Sigmoid colon (tissue), 7 donors: Measurements from ENCODE around the gene GNL1. TPM values are rescaled to one million over a fixed set of nuclear protein-coding genes. Genes with fewer than 3 reads are reported as not detected.

ENCODE experiments used
- DNase-seq: peaks from one replicate; pipeline ENCODE4 v3.0.0-alpha.2; 2019
- H3K27ac ChIP-seq, 4 donors: fragments of 200-600 bp; sonication (generic); one replicate each; pipeline ENCODE4 v1.5.1; 2016 to 2019; ENCODE audit warnings: mild to moderate bottlenecking in 1 of 4
- H3K27me3 ChIP-seq, 3 donors: fragments of 200-600 bp; sonication (generic); one replicate each; pipeline ENCODE4 v1.5.1; 2019; ENCODE audit warnings: mild to moderate bottlenecking in 1 of 3
- H3K36me3 ChIP-seq, 4 donors: fragments of 200-600 bp; sonication (generic); one replicate each; pipeline ENCODE4 v1.5.1; 2016 to 2019
- H3K4me1 ChIP-seq, 4 donors: fragments of 200-600 bp; sonication (generic); one replicate each; pipeline ENCODE4 v1.5.1; 2017 to 2019
- H3K4me3 ChIP-seq, 4 donors: fragments of 200-600 bp; sonication (generic); one replicate each; pipeline ENCODE4 v1.5.1; 2017 to 2019; ENCODE audit warnings: mild to moderate bottlenecking in 2 of 4, moderate library complexity in 1 of 4
- H3K9me3 ChIP-seq, 4 donors: fragments of 200-600 bp in 3 of 4; sonication (generic) in 3 of 4; one replicate each; pipeline versions ENCODE4 v1.5.1 to v1.6.1; 2013 to 2019
- CTCF ChIP-seq, 4 experiments: fragments of 450-650 bp in 3 of 4; fragments of 200-600 bp in 1 of 4; IDR thresholded peaks; one replicate each; pipeline ENCODE4 v1.5.1; 2016 to 2019; ENCODE audit warnings: antibody characterized with exemption in 4 of 4, mild to moderate bottlenecking in 3 of 4, moderate library complexity in 2 of 4
- EP300 ChIP-seq, 4 donors: sonication (generic); formaldehyde crosslinking; IDR thresholded peaks; one replicate each; pipeline ENCODE4 v1.6.1; 2017; ENCODE audit warnings: antibody characterized with exemption in 4 of 4
- POLR2A ChIP-seq, 2 donors: fragments of 450-650 bp; IDR thresholded peaks; one replicate each; pipeline ENCODE4 v1.6.1; 2016; ENCODE audit warnings: antibody characterized with exemption in 2 of 2, mild to moderate bottlenecking in 2 of 2, moderate library complexity in 2 of 2
- POLR2AphosphoS5 ChIP-seq, 4 donors: sonication (generic); formaldehyde crosslinking; IDR thresholded peaks; one replicate each; pipeline ENCODE4 v1.6.1; 2017; ENCODE audit warnings: antibody characterized with exemption in 4 of 4
- WGBS, 2 donors: extraction: QIAGEN DNeasy Blood & Tissue Kit; methylation state at CpG; one replicate each; pipeline ENCODE4 v1.1.7; 2013; 5-methylcytosine and 5-hydroxymethylcytosine counted together
- intact Hi-C: fragments of 100-400 bp; cut with DNase I; formaldehyde crosslinking; loops from one replicate; pipeline ENCODE4 v1.15.1; 2023
- polyA plus RNA-seq, 3 donors: library from polyadenylated mRNA; stranded (reverse); fragments of 200-250 nt; gene quantifications; one replicate each; pipeline ENCODE4 v1.2.3, GENCODE V29; 2013
- total RNA-seq, 4 donors: library from RNA; depleted of rRNA; stranded (reverse); fragments of >200 nt; gene quantifications; one replicate each; pipeline ENCODE4 v1.1.0, GENCODE V29; 2016
- donor health status: healthy with polysubstance abuse.
- donor health status: Bipolar disorder and iron deficiency.
- donor health status: healthy.

Gene GNL1
- total and polyA plus RNA-seq, 7 donors = 27.7 to 50.6 (median 35.7) TPM

GRCh38 chr6:30589754-30590358 is 33.6 kb upstream of the GNL1 start:
- Histone ChIP-seq H3K27me3 (no peaks in the 10 kb centered on the region), H3K27ac (no peak overlapping the region), H3K9me3 (no peaks in the 10 kb centered on the region), H3K4me3 (no peak overlapping the region), H3K4me1 (no peaks in the 10 kb centered on the region), H3K36me3 (peaks cover 39 to 91% (median 64%) of the 10 kb centered on the region in 4 donors)
- TF ChIP-seq POLR2A (IDR thresholded peaks at IDR 0.05) (no peak), POLR2AphosphoS5 (IDR thresholded peaks at IDR 0.05) (no peak)
- intact Hi-C loops = no loop called here
- WGBS, 2 donors = 93 to 95% methylated on average over 15 of the region's 15 CpGs
- DNase-seq = no peak

- Histone ChIP-seq H3K4me3 (no peak overlapping the region), H3K27me3 (no peaks in the 10 kb centered on the region), H3K9me3 (no peaks in the 10 kb centered on the region), H3K27ac (no peak overlapping the region), H3K36me3 (peaks cover 60 to 100% (median 91%) of the 10 kb centered on the region in 4 donors), H3K4me1 (no peaks in the 10 kb centered on the region)
- DNase-seq = no peak
- intact Hi-C loops = no loop called here
- 83 to 93% methylated on average over 5 of the region's 5 CpGs for WGBS, 2 donors
- no peak for TF ChIP-seq CTCF (IDR thresholded peaks at IDR 0.05)
- TF ChIP-seq EP300 (IDR thresholded peaks at IDR 0.05) = no peak
- TF ChIP-seq POLR2AphosphoS5 (IDR thresholded peaks at IDR 0.05) = no peak
Observed at GRCh38 chr6:30583921-30584320, 27.6 kb upstream of the GNL1 start.

GRCh38 chr6:30578051-30578450 is 21.8 kb upstream of the GNL1 start:
- no peak for DNase-seq
- TF ChIP-seq POLR2A (IDR thresholded peaks at IDR 0.05) = no peak
- no peak for TF ChIP-seq CTCF (IDR thresholded peaks at IDR 0.05)
- TF ChIP-seq EP300 (IDR thresholded peaks at IDR 0.05) = no peak
- TF ChIP-seq POLR2AphosphoS5 (IDR thresholded peaks at IDR 0.05) = no peak

GRCh38 chr6:30573113-30573512 is 16.8 kb upstream of the GNL1 start:
- WGBS, 2 donors = 61 to 66% methylated on average over 4 of the region's 4 CpGs
- no peak for DNase-seq
- no peak for TF ChIP-seq EP300 (IDR thresholded peaks at IDR 0.05)
- no peak for TF ChIP-seq POLR2A (IDR thresholded peaks at IDR 0.05)
- TF ChIP-seq CTCF (IDR thresholded peaks at IDR 0.05) = no peak
- H3K4me1 ChIP-seq = peaks cover 0 to 38% (median 30%) of the 10 kb centered on the region in 4 donors
- no peaks in the 10 kb centered on the region for H3K9me3 ChIP-seq
- peaks cover 8 to 21% (median 10%) of the 10 kb centered on the region in 4 donors for H3K36me3 ChIP-seq
- no peaks in the 10 kb centered on the region for H3K27me3 ChIP-seq
- H3K27ac ChIP-seq = no peak overlapping the region
- intact Hi-C loops = no loop called here
- no peak overlapping the region for H3K4me3 ChIP-seq

More at GRCh38 chr6:30578051-30578450, 21.8 kb upstream of the GNL1 start:
- intact Hi-C loops = no loop called here
- H3K36me3 ChIP-seq = peaks cover 33 to 70% (median 54%) of the 10 kb centered on the region in 4 donors
- no peak overlapping the region for H3K27ac ChIP-seq
- no peaks in the 10 kb centered on the region for H3K27me3 ChIP-seq
- WGBS, 2 donors = 96 to 98% methylated on average over 8 of the region's 8 CpGs
- peaks cover 0 to 13% (median 8%) of the 10 kb centered on the region in 4 donors for H3K4me1 ChIP-seq
- H3K4me3 ChIP-seq = no peak overlapping the region
- H3K9me3 ChIP-seq = no peaks in the 10 kb centered on the region

GRCh38 chr6:30572148-30572547 is 15.9 kb upstream of the GNL1 start:
- intact Hi-C loops = no loop called here
- TF ChIP-seq EP300 (IDR thresholded peaks at IDR 0.05) (no peak), POLR2A (IDR thresholded peaks at IDR 0.05) (no peak), POLR2AphosphoS5 (IDR thresholded peaks at IDR 0.05) (no peak), CTCF (IDR thresholded peaks at IDR 0.05) (no peak)
- peaks cover 0 to 11% (median 1%) of the 10 kb centered on the region in 4 donors for H3K36me3 ChIP-seq
- peaks cover 0 to 38% (median 30%) of the 10 kb centered on the region in 4 donors for H3K4me1 ChIP-seq
- no peaks in the 10 kb centered on the region for H3K27me3 ChIP-seq
- H3K4me3 ChIP-seq = peak overlapping the region in 3 of 4 donors; percentile 52 to 66 (median 65)
- no peak for DNase-seq
- H3K27ac ChIP-seq = peak overlapping the region; percentile 84 to 91 (median 90)
- H3K9me3 ChIP-seq = no peaks in the 10 kb centered on the region
